ENCODE data around the gene B3GALT6. TPM values are rescaled to one million over a fixed set of nuclear protein-coding genes. Genes with fewer than 3 reads are reported as not detected.
A peak's percentile ranks its signal among the peaks of the same experiment; 100 is the strongest.

The B3GALT6 gene
- total and polyA plus RNA-seq, 10 donors: 7.9 to 25.1 (median 18.4) TPM

- intact Hi-C loops (cut with DNase I; ENCODE audit: low total_unique reads): no loop called here
- TF ChIP-seq CTCF (IDR thresholded peaks at IDR 0.05 in 8 of 11, conservative IDR thresholded peaks at IDR 0.05 in 3 of 11): no peak
- TF ChIP-seq POLR2AphosphoS5 (IDR thresholded peaks at IDR 0.05): no peak
- no peak for TF ChIP-seq POLR2A (IDR thresholded peaks at IDR 0.05)
These were observed 1.2 kb upstream of the B3GALT6 start for GRCh38 chr1:1230656-1231399.

GRCh38 chr1:1231400-1232207 lies 433 bp upstream of the B3GALT6 start, which contains the start of gene SDF4:
Gene SDF4, minus strand, starts transcription at chr1:1232001. Its CDS starts 3,229 bp downstream, at chr1:1228772.
- intact Hi-C loops (cut with DNase I; ENCODE audit: low total_unique reads): no loop called here
- peaks cover 13 to 78% (median 54%) of the 10 kb centered on the region in 6 donors for H3K4me1 ChIP-seq

More at GRCh38 chr1:1230656-1231399, 1.2 kb upstream of the B3GALT6 start:
- H3K27me3 ChIP-seq (replicated peaks in 1 of 7): no peaks in the 10 kb centered on the region
- H3K4me3 ChIP-seq: peak overlapping the region; percentile 90 to 100 (median 96)
- no peaks in the 10 kb centered on the region for H3K9me3 ChIP-seq
- 15 to 22% (median 17%) methylated on average over 24 of the region's 24 CpGs for WGBS, 5 donors
- no peak for DNase-seq
- peak overlapping the region; percentile 91 to 98 (median 94) for H3K27ac ChIP-seq
- H3K36me3 ChIP-seq: peaks cover 0 to 72% (median 47%) of the 10 kb centered on the region in 6 donors
- peaks cover 13 to 86% (median 55%) of the 10 kb centered on the region in 6 donors for H3K4me1 ChIP-seq

GRCh38 chr1:1232796-1233566 lies 944 bp downstream of the B3GALT6 start:
- Histone ChIP-seq H3K36me3 (peaks cover 0 to 50% (median 25%) of the 10 kb centered on the region in 6 donors), H3K4me1 (peaks cover 13 to 76% (median 56%) of the 10 kb centered on the region in 6 donors), H3K4me3 (peak overlapping the region; percentile 8 to 99 (median 45)), H3K9me3 (no peaks in the 10 kb centered on the region), H3K27ac (peak overlapping the region in 3 of 8 donors; percentile 58 to 98 (median 58)), H3K27me3 (replicated peaks in 1 of 7) (peaks cover 0 to 18% (median 8%) of the 10 kb centered on the region in 7 donors)
- intact Hi-C loops (cut with DNase I; ENCODE audit: low total_unique reads): no loop called here
- TF ChIP-seq CTCF (IDR thresholded peaks at IDR 0.05 in 8 of 11, conservative IDR thresholded peaks at IDR 0.05 in 3 of 11) (no peak), POLR2A (IDR thresholded peaks at IDR 0.05) (no peak), POLR2AphosphoS5 (IDR thresholded peaks at IDR 0.05) (no peak)
- DNase-seq: peak; percentile 89
- WGBS, 5 donors: 83 to 89% (median 86%) methylated on average over 77 to 98 of the region's 98 CpGs

More at GRCh38 chr1:1231400-1232207, 433 bp upstream of the B3GALT6 start, which contains the start of gene SDF4:
- no peaks in the 10 kb centered on the region for H3K9me3 ChIP-seq
- DNase-seq: peak; percentile 98
- peaks cover 0 to 4% (median 0%) of the 10 kb centered on the region in 7 donors for H3K27me3 ChIP-seq (replicated peaks in 1 of 7)
- H3K36me3 ChIP-seq: peaks cover 0 to 64% (median 39%) of the 10 kb centered on the region in 6 donors
- WGBS, 5 donors: 0 to 1% (median 0%) methylated on average over 25 to 99 of the region's 99 CpGs
- TF ChIP-seq CTCF (IDR thresholded peaks at IDR 0.05 in 8 of 11, conservative IDR thresholded peaks at IDR 0.05 in 3 of 11): peak in 3 of 11 experiments; percentile 6 to 37 (median 26)
- peak in 1 of 3 donors; percentile 39 for TF ChIP-seq POLR2A (IDR thresholded peaks at IDR 0.05)
- TF ChIP-seq POLR2AphosphoS5 (IDR thresholded peaks at IDR 0.05): peak; percentile 88 to 92 (median 89)
- H3K4me3 ChIP-seq: peak within 1 kb of the TSS; percentile 90 to 100 (median 96)
- H3K27ac ChIP-seq: peak within 1 kb of the TSS; percentile 91 to 98 (median 94)

Data from spleen (tissue), 11 donors.